CD14-positive monocyte (primary cell): ENCODE data around the gene TANC1. TPM values are rescaled to one million over a fixed set of nuclear protein-coding genes. Genes with fewer than 3 reads are reported as not detected.

Source experiments
- DNase-seq, 3 donors: peaks; one replicate each; pipeline ENCODE4 v3.0.0-alpha.2; 2011 to 2022
- H2AFZ ChIP-seq: 2 replicates; pipeline ENCODE4 v1.6.0; 2012; ENCODE audit warnings: mild to moderate bottlenecking, low read depth, low read length, inconsistent platforms; ENCODE audit not compliant: insufficient read depth, poor library complexity, severe bottlenecking
- H3K27ac ChIP-seq, 2 donors: 1 replicate in 1 of 2; 2 replicates in 1 of 2; pipeline ENCODE4 v1.5.1; 2012 to 2013; ENCODE audit warnings: low read length in 2 of 2, control low read depth in 1 of 2, inconsistent platforms in 1 of 2, low read depth in 1 of 2, mild to moderate bottlenecking in 1 of 2
- H3K27me3 ChIP-seq, 2 donors: one replicate each; pipeline versions ENCODE4 v1.6.0 to v1.6.1; 2011 to 2013; ENCODE audit warnings: low read length in 2 of 2; ENCODE audit not compliant: control insufficient read depth in 2 of 2, insufficient read depth in 2 of 2
- H3K36me3 ChIP-seq, 2 donors: replicated peaks in 1 of 2; 1 replicate in 1 of 2; 2 replicates in 1 of 2; pipeline versions ENCODE4 v1.5.1 to v1.6.1; 2012 to 2013; ENCODE audit warnings: low read length in 2 of 2, control low read depth in 1 of 2, inconsistent platforms in 1 of 2, mild to moderate bottlenecking in 1 of 2; ENCODE audit not compliant: insufficient read depth in 2 of 2, control insufficient read depth in 1 of 2
- H3K4me1 ChIP-seq, 2 donors: 1 replicate in 1 of 2; 2 replicates in 1 of 2; pipeline versions ENCODE4 v1.5.1 to v1.6.1; 2012 to 2013; ENCODE audit warnings: low read length in 2 of 2, control low read depth in 1 of 2, inconsistent platforms in 1 of 2, mild to moderate bottlenecking in 1 of 2, moderate library complexity in 1 of 2; ENCODE audit not compliant: insufficient read depth in 2 of 2, control insufficient read depth in 1 of 2
- H3K4me2 ChIP-seq: replicated peaks from 2 replicates; pipeline ENCODE3; 2012; ENCODE audit warnings: low read length, moderate library complexity, mild to moderate bottlenecking; ENCODE audit not compliant: poor library complexity, severe bottlenecking; ENCODE audit errors: extremely low read depth
- H3K4me3 ChIP-seq, 3 experiments: fragments of 200-600 bp in 1 of 3; sonication (generic) in 1 of 3; replicated peaks in 1 of 3; 1 replicate in 2 of 3; 2 replicates in 1 of 3; pipeline ENCODE4 v1.5.1; 2011 to 2013; ENCODE audit warnings: low read length in 3 of 3, mild to moderate bottlenecking in 3 of 3, control low read depth in 2 of 3, low read depth in 2 of 3, inconsistent platforms in 1 of 3, moderate library complexity in 1 of 3
- H3K79me2 ChIP-seq: 2 replicates; pipeline ENCODE4 v1.6.0; 2012; ENCODE audit warnings: mild to moderate bottlenecking, control low read depth, inconsistent platforms, low read length, moderate library complexity; ENCODE audit not compliant: insufficient read depth
- H3K9ac ChIP-seq: 2 replicates; pipeline ENCODE4 v1.6.0; 2017; ENCODE audit warnings: low read length, mild to moderate bottlenecking; ENCODE audit not compliant: insufficient read depth, poor library complexity, severe bottlenecking
- H3K9me3 ChIP-seq, 2 donors: replicated peaks in 1 of 2; 1 replicate in 1 of 2; 2 replicates in 1 of 2; pipeline versions ENCODE4 v1.5.1 to v1.6.1; 2012 to 2013; ENCODE audit warnings: low read length in 2 of 2, control low read depth in 1 of 2; ENCODE audit not compliant: control insufficient read depth in 1 of 2, insufficient read depth in 1 of 2
- H4K20me1 ChIP-seq: 2 replicates; pipeline ENCODE4 v1.6.0; 2012; ENCODE audit warnings: mild to moderate bottlenecking, low read length, control low read depth, moderate library complexity; ENCODE audit not compliant: insufficient read depth
- H3K27ac Mint-ChIP-seq, 7 donors: one replicate each; pipeline ENCODE4 v1.8.0; 2020; ENCODE audit warnings: mild to moderate bottlenecking in 7 of 7, mixed read lengths in 7 of 7, moderate library complexity in 6 of 7, inconsistent platforms in 2 of 7
- H3K27me3 Mint-ChIP-seq, 3 donors: one replicate each; pipeline ENCODE4 v1.8.0; 2021 to 2022; ENCODE audit warnings: low read depth in 3 of 3, mild to moderate bottlenecking in 3 of 3, mixed read lengths in 3 of 3, moderate library complexity in 3 of 3, inconsistent platforms in 1 of 3
- H3K36me3 Mint-ChIP-seq, 2 donors: one replicate each; pipeline ENCODE4 v1.8.0; 2020; ENCODE audit warnings: mixed read lengths in 2 of 2, inconsistent platforms in 1 of 2, mild to moderate bottlenecking in 1 of 2
- H3K4me1 Mint-ChIP-seq: one replicate; pipeline ENCODE4 v1.8.0; 2020; ENCODE audit warnings: mild to moderate bottlenecking, mixed read lengths
- H3K4me3 Mint-ChIP-seq, 2 donors: one replicate each; pipeline ENCODE4 v1.8.0; 2020; ENCODE audit warnings: mild to moderate bottlenecking in 2 of 2, mixed read lengths in 2 of 2, moderate library complexity in 1 of 2
- H3K9me3 Mint-ChIP-seq, 7 donors: one replicate each; pipeline ENCODE4 v1.8.0; 2020 to 2022; ENCODE audit warnings: mixed read lengths in 7 of 7, mild to moderate bottlenecking in 6 of 7, moderate library complexity in 6 of 7, inconsistent platforms in 2 of 7
- CTCF ChIP-seq: fragments of 200-600 bp; IDR thresholded peaks from one replicate; pipeline ENCODE4 v1.8.0; 2022; ENCODE audit warnings: antibody characterized with exemption, mild to moderate bottlenecking
- WGBS: methylation state at CpG from one replicate; pipeline ENCODE4 v1.1.5; 2013; ENCODE audit warnings: missing lambda C conversion rate; ENCODE audit not compliant: insufficient coverage; 5-methylcytosine and 5-hydroxymethylcytosine counted together
- intact Hi-C, 2 donors: fragments of 100-400 bp; cut with micrococcal nuclease; formaldehyde crosslinking; loops; one replicate each; pipeline versions ENCODE4 v1.15.0 to v1.15.1; 2023
- polyA plus RNA-seq, 3 donors: library from polyadenylated mRNA; depleted of rRNA in 1 of 3; unstranded in 2 of 3; stranded (reverse) in 1 of 3; fragments of 300-500 nt in 2 of 3; fragments of >200 nt in 1 of 3; fragmentation: Illumina TruSeq in 2 of 3; gene quantifications; 1 replicate in 2 of 3; 2 replicates in 1 of 3; pipeline ENCODE4 v1.2.3, GENCODE V29; 2012 to 2021

Gene TANC1
- polyA plus RNA-seq, 3 donors: 0.04 TPM; not detected in 2

- Histone ChIP-seq H3K4me2 (no peak overlapping the region), H3K4me3 (no peak overlapping the region), H3K9me3 (no peaks in the 10 kb centered on the region), H3K27ac (no peak overlapping the region), H4K20me1 (no peaks in the 10 kb centered on the region), H2AFZ (peak overlapping the region; percentile 42), H3K9ac (peak overlapping the region; percentile 18), H3K36me3 (no peaks in the 10 kb centered on the region), H3K27me3 (no peaks in the 10 kb centered on the region), H3K79me2 (no peaks in the 10 kb centered on the region), H3K4me1 (peaks cover 20 to 32% of the 10 kb centered on the region in 2 donors)
- peaks cover 0 to 1% (median 0%) of the 10 kb centered on the region in 3 donors for H3K27me3 Mint-ChIP-seq
- H3K36me3 Mint-ChIP-seq: no peaks in the 10 kb centered on the region
- no peak for DNase-seq
- no peaks in the 10 kb centered on the region for H3K9me3 Mint-ChIP-seq
- WGBS: 36% methylated on average over 2 of the region's 3 CpGs
- intact Hi-C loops: no loop called here
- peaks cover 44% of the 10 kb centered on the region for H3K4me1 Mint-ChIP-seq
- H3K27ac Mint-ChIP-seq: peak overlapping the region in 2 of 7 donors; percentile 0 to 8
- H3K4me3 Mint-ChIP-seq: peak overlapping the region in 1 of 2 donors; percentile 0
- no peak for TF ChIP-seq CTCF
These were observed 121.1 kb downstream of the TANC1 start for GRCh38 chr2:159089543-159089942.

- 48% methylated on average over 4 of the region's 11 CpGs for WGBS
- no peaks in the 10 kb centered on the region for H3K36me3 Mint-ChIP-seq
- no peaks in the 10 kb centered on the region for H3K36me3 ChIP-seq
- no peak for DNase-seq
- H3K27me3 Mint-ChIP-seq: peaks cover 0 to 1% (median 0%) of the 10 kb centered on the region in 3 donors
- H3K4me1 Mint-ChIP-seq: peaks cover 44% of the 10 kb centered on the region
- TF ChIP-seq CTCF: no peak
- no peak overlapping the region for H3K4me3 Mint-ChIP-seq
- no peaks in the 10 kb centered on the region for H4K20me1 ChIP-seq
- no peak overlapping the region for H3K9ac ChIP-seq
- H3K27ac ChIP-seq: no peak overlapping the region
- H3K4me2 ChIP-seq: peak overlapping the region; percentile 11
- H3K9me3 Mint-ChIP-seq: peaks cover under 1 to 7% (median 2%) of the 10 kb centered on the region in 7 donors
- no peaks in the 10 kb centered on the region for H3K27me3 ChIP-seq
- no peaks in the 10 kb centered on the region for H3K9me3 ChIP-seq
- peaks cover 20 to 32% of the 10 kb centered on the region in 2 donors for H3K4me1 ChIP-seq
- intact Hi-C loops: no loop called here
- no peaks in the 10 kb centered on the region for H3K79me2 ChIP-seq
- peak overlapping the region in 1 of 7 donors; percentile 51 for H3K27ac Mint-ChIP-seq
- no peak overlapping the region for H3K4me3 ChIP-seq
- peak overlapping the region; percentile 41 for H2AFZ ChIP-seq
These were observed 122.2 kb downstream of the TANC1 start for GRCh38 chr2:159090514-159091201.
